NT2/D1 (cell line): ENCODE measurements around the gene RFXANK.

Source experiments
- SUZ12 ChIP-seq: IDR thresholded peaks from 2 replicates; pipeline ENCODE4 v1.6.1; 2011; ENCODE audit not compliant: insufficient read length, insufficient read depth; ENCODE audit errors: extremely low read depth
- YY1 ChIP-seq: IDR thresholded peaks from 2 replicates; pipeline ENCODE4 v1.6.1; 2011; ENCODE audit not compliant: insufficient read length, insufficient read depth
- ZNF274 ChIP-seq: IDR thresholded peaks from 2 replicates; pipeline ENCODE4 v1.6.1; 2011; ENCODE audit warnings: mild to moderate bottlenecking, low read depth, low read length

DNA sequence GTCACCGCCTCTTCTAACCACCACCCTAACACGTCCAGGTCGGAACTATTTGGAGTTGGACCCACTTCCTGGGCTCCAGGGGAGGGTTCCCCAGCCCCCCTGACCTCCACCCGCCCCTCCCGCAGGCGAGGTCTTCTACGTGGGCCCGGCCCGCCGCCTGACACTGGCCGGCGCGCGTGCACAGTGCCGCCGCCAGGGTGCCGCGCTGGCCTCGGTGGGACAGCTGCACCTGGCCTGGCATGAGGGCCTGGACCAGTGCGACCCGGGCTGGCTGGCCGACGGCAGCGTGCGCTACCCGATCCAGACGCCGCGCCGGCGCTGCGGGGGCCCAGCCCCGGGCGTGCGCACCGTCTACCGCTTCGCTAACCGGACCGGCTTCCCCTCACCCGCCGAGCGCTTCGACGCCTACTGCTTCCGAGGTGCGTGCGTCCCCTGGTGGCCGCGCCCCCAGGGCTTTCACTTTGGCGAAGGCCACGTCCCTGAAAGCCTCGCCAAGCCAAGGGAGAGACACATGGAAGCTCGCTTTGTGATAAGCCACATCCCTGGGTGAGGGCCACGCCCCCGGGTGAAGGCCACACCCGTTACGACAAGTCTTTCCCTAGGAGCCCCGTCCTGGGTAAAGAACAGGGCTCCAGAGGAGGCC is 32.9 kb downstream of the RFXANK start:
- TF ChIP-seq ZNF274 = no peak
- no peak for TF ChIP-seq YY1
- TF ChIP-seq SUZ12 = no peak
